SK-N-MC (cell line): Measurements from ENCODE around the gene CYP26A1.

ENCODE experiments used
- EZH2 ChIP-seq: fragments of 200-600 bp; sonication (generic); IDR thresholded peaks from one replicate; pipeline ENCODE4 v1.6.1; 2017; ENCODE audit warnings: antibody characterized with exemption
- POLR2AphosphoS5 ChIP-seq: IDR thresholded peaks from 2 replicates; pipeline ENCODE4 v1.6.1; 2012; ENCODE audit warnings: mild to moderate bottlenecking, low read depth, low read length, borderline replicate concordance

GRCh38 chr10:93083743-93084539 lies 10.2 kb downstream of the CYP26A1 start:
- TF ChIP-seq POLR2AphosphoS5, result no peak
- no peak for TF ChIP-seq EZH2
